Measurements from ENCODE around the gene R3HCC1L.

Gene R3HCC1L

DNA sequence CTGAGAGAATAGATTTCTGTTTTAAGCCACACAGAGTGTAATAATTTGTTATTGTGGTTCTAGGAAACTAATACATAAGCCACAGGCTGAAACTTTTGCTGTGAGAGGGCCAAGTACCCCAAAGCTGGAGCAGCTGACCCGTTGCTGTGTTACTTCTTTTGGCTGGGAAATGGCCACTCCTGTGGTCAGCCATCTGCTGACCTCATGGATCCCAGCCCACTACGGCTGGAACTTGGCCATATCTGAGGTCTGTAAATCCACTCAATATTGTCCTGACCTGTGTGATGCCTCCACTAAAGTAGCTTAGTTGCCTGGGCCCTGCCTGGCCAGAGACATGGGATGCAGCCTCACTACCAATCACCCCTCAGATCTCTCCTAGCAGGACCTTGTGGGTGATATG lies 151.0 kb downstream of the R3HCC1L start:
- TF ChIP-seq, protein P1, sequence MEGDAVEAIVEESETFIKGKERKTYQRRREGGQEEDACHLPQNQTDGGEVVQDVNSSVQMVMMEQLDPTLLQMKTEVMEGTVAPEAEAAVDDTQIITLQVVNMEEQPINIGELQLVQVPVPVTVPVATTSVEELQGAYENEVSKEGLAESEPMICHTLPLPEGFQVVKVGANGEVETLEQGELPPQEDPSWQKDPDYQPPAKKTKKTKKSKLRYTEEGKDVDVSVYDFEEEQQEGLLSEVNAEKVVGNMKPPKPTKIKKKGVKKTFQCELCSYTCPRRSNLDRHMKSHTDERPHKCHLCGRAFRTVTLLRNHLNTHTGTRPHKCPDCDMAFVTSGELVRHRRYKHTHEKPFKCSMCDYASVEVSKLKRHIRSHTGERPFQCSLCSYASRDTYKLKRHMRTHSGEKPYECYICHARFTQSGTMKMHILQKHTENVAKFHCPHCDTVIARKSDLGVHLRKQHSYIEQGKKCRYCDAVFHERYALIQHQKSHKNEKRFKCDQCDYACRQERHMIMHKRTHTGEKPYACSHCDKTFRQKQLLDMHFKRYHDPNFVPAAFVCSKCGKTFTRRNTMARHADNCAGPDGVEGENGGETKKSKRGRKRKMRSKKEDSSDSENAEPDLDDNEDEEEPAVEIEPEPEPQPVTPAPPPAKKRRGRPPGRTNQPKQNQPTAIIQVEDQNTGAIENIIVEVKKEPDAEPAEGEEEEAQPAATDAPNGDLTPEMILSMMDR (conservative IDR thresholded peaks at IDR 0.05; ENCODE audit: low read length) = no peak
- peaks cover 11% of the 10 kb centered on the region for H3K27me3 ChIP-seq (ENCODE audit: insufficient read depth, low read length, poor library complexity, severe bottlenecking)
- peaks cover 6% of the 10 kb centered on the region; the same call in 1 of the 2 replicates for H3K9me3 ChIP-seq (ENCODE audit: insufficient read depth, low read depth, low read length)
- no peaks in the 10 kb centered on the region for H3K36me3 ChIP-seq (ENCODE audit: insufficient read depth, low read length)
- H3K4me3 ChIP-seq (ENCODE audit: low read length, poor library complexity, severe bottlenecking) = no peak overlapping the region
- no peaks in the 10 kb centered on the region for H3K79me2 ChIP-seq (ENCODE audit: insufficient read depth, low read length)
- no peak overlapping the region for H3K9ac ChIP-seq (ENCODE audit: low read depth, low read length, poor library complexity, severe bottlenecking)
- no peak overlapping the region for H3K4me2 ChIP-seq (ENCODE audit: low read depth, low read length, poor library complexity, severe bottlenecking)
- no peaks in the 10 kb centered on the region for H3K4me1 ChIP-seq (ENCODE audit: insufficient read depth, low read length, poor library complexity, severe bottlenecking)
- no peaks in the 10 kb centered on the region for H3F3A ChIP-seq (ENCODE audit: low read depth)
- no peak overlapping the region for H2AFZ ChIP-seq (ENCODE audit: low read length)
- H4K20me1 ChIP-seq (ENCODE audit: insufficient read depth, low read length, poor library complexity, severe bottlenecking) = no peaks in the 10 kb centered on the region
- H3K9me2 ChIP-seq (replicated peaks; ENCODE audit: low read depth, low read length) = no peaks in the 10 kb centered on the region

- H3K9me3 ChIP-seq (ENCODE audit: insufficient read depth, low read depth, low read length) = no peaks in the 10 kb centered on the region; the same call in 1 of the 2 replicates
- H3K9ac ChIP-seq (ENCODE audit: low read depth, low read length, poor library complexity, severe bottlenecking) = no peak overlapping the region
- peaks cover 2% of the 10 kb centered on the region for H3K27me3 ChIP-seq (ENCODE audit: insufficient read depth, low read length, poor library complexity, severe bottlenecking)
- H3K36me3 ChIP-seq (ENCODE audit: insufficient read depth, low read length) = no peaks in the 10 kb centered on the region
- no peaks in the 10 kb centered on the region for H4K20me1 ChIP-seq (ENCODE audit: insufficient read depth, low read length, poor library complexity, severe bottlenecking)
- H3F3A ChIP-seq (ENCODE audit: low read depth) = no peaks in the 10 kb centered on the region
- no peaks in the 10 kb centered on the region for H3K79me2 ChIP-seq (ENCODE audit: insufficient read depth, low read length)
- H2AFZ ChIP-seq (ENCODE audit: low read length) = no peak overlapping the region
- H3K4me3 ChIP-seq (ENCODE audit: low read length, poor library complexity, severe bottlenecking) = no peak overlapping the region
- H3K4me2 ChIP-seq (ENCODE audit: low read depth, low read length, poor library complexity, severe bottlenecking) = no peak overlapping the region
- H3K4me1 ChIP-seq (ENCODE audit: insufficient read depth, low read length, poor library complexity, severe bottlenecking) = no peaks in the 10 kb centered on the region
- no peaks in the 10 kb centered on the region for H3K9me2 ChIP-seq (replicated peaks; ENCODE audit: low read depth, low read length)
- TF ChIP-seq EZH2phosphoT487 (IDR thresholded peaks at IDR 0.05; ENCODE audit: borderline replicate concordance) = no peak
- TF ChIP-seq, protein P1 (conservative IDR thresholded peaks at IDR 0.05; ENCODE audit: low read length) = no peak
Measured at GRCh38 chr10:98286419-98286818, 152.0 kb downstream of the R3HCC1L start.

DNA sequence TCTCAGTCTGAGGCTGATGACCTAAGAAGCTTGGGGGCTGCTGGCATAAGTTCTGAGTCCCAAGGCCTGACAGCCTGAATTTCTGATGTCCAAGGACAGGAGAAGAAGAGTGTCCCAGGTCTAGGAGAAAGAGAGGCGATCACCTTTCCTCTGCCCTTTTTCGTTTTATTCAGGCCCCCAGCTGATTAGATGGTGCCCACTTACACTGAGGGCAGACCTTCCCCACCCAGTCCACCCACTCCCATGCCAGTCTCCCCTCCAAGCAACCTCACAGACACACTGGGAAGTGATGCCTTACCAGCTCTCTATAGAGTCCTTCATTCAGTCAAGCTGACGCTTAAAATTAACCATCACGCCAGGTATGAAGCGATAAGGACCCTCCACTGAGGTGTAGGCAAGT lies 152.9 kb downstream of the R3HCC1L start:
- no peak overlapping the region for H3K9ac ChIP-seq (ENCODE audit: low read depth, low read length, poor library complexity, severe bottlenecking)
- no peaks in the 10 kb centered on the region for H3K9me3 ChIP-seq (ENCODE audit: insufficient read depth, low read depth, low read length)
- no peak overlapping the region for H3K4me2 ChIP-seq (ENCODE audit: low read depth, low read length, poor library complexity, severe bottlenecking)
- no peaks in the 10 kb centered on the region for H3K27me3 ChIP-seq (ENCODE audit: insufficient read depth, low read length, poor library complexity, severe bottlenecking)
- no peaks in the 10 kb centered on the region for H4K20me1 ChIP-seq (ENCODE audit: insufficient read depth, low read length, poor library complexity, severe bottlenecking)
- H3F3A ChIP-seq (ENCODE audit: low read depth) = no peaks in the 10 kb centered on the region
- no peaks in the 10 kb centered on the region for H3K4me1 ChIP-seq (ENCODE audit: insufficient read depth, low read length, poor library complexity, severe bottlenecking)
- no peaks in the 10 kb centered on the region for H3K79me2 ChIP-seq (ENCODE audit: insufficient read depth, low read length)
- no peak overlapping the region for H2AFZ ChIP-seq (ENCODE audit: low read length)
- no peaks in the 10 kb centered on the region for H3K36me3 ChIP-seq (ENCODE audit: insufficient read depth, low read length)
- H3K9me2 ChIP-seq (replicated peaks; ENCODE audit: low read depth, low read length) = no peaks in the 10 kb centered on the region
- H3K4me3 ChIP-seq (ENCODE audit: low read length, poor library complexity, severe bottlenecking) = no peak overlapping the region
- TF ChIP-seq EZH2phosphoT487 (IDR thresholded peaks at IDR 0.05; ENCODE audit: borderline replicate concordance) = no peak
- TF ChIP-seq, protein P1 (conservative IDR thresholded peaks at IDR 0.05; ENCODE audit: low read length) = no peak
